Measurements from ENCODE around the gene BCL2.

DNA sequence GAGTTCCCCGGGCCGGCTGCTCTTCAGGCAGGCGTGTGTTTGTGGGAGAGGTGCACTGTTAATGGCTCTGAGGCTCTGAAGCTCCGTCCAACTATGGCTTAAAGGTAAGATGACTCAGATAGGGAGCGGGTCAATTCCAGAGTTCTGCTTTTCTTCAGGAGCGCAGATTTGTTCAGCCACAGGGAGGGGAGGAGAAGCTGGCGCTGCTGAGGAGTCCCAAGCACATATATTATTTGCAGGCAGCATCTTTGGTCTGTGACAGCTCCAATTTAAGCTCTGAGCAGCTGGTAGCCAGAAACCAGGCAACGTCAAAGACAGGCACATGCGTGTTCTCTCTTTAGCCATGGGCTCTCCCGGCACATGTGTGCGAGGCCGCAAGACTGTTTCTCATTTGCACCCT, 229.2 kb downstream of the BCL2 start:
- TF ChIP-seq, protein P1, sequence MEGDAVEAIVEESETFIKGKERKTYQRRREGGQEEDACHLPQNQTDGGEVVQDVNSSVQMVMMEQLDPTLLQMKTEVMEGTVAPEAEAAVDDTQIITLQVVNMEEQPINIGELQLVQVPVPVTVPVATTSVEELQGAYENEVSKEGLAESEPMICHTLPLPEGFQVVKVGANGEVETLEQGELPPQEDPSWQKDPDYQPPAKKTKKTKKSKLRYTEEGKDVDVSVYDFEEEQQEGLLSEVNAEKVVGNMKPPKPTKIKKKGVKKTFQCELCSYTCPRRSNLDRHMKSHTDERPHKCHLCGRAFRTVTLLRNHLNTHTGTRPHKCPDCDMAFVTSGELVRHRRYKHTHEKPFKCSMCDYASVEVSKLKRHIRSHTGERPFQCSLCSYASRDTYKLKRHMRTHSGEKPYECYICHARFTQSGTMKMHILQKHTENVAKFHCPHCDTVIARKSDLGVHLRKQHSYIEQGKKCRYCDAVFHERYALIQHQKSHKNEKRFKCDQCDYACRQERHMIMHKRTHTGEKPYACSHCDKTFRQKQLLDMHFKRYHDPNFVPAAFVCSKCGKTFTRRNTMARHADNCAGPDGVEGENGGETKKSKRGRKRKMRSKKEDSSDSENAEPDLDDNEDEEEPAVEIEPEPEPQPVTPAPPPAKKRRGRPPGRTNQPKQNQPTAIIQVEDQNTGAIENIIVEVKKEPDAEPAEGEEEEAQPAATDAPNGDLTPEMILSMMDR (IDR thresholded peaks at IDR 0.05), result no peak
- TF ChIP-seq POLR2A (IDR thresholded peaks at IDR 0.05), result no peak

Data from prostate gland (tissue), 2 donors.